Fibroblast of peridontal ligament (primary cell): Measurements from ENCODE around the gene RACGAP1.
A peak's percentile ranks its signal among the peaks of the same experiment; 100 is the strongest.
"Not testable (repeated sequence)": the region's sequence is repeated elsewhere in the genome, so short reads cannot be mapped to it uniquely, and the experiment has no call there.

Source experiments
- DNase-seq: peaks from one replicate; pipeline ENCODE4 v3.0.0-alpha.2; 2010; ENCODE audit errors: extremely low read depth

Gene RACGAP1

GRCh38 chr12:50055831-50056638 lies 30.7 kb upstream of the RACGAP1 start:
- peak; percentile 57 for DNase-seq

- DNase-seq = no peak
Measured at GRCh38 chr12:50053583-50053982, 28.3 kb upstream of the RACGAP1 start.

DNA sequence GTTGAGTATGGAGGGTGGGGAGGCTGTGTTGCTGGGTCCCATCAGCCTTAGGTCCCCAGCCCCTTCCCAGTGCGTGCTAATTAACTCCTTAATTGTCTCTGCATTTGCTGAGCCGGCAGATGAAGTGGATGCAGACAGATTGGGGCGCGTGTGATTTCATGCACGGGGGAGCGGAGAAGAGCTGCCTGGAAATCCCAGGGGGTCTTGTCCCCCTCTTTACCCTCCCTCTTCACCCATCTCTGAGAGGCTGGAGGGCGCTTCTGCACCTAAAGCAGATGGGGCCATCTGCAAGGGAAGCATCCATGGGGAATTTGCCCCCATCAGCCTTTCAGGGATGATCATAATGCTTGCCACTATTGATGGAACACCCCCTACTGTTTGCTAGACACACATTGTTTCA lies 27.7 kb upstream of the RACGAP1 start:
- no peak for DNase-seq

DNA sequence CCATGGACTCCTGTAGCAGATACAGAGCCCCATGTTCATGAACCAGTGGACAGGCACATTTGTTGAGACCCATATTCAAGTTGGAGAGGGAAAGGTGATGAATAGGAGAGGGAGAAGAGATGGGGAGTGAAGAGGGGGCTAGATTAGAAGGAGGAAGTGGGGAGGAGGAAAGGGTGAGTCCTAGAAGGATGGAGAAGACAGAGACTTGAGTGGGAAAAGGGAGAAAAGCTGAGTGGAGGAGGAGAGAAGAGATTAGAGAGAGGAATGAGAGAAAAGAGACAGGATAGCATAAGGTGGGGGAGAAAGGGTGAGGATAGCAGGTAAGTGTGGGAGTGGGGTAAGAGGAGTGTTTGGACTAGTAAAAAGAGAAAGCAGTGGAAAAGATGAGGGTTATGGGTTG lies 27.2 kb upstream of the RACGAP1 start:
- no peak for DNase-seq

DNA sequence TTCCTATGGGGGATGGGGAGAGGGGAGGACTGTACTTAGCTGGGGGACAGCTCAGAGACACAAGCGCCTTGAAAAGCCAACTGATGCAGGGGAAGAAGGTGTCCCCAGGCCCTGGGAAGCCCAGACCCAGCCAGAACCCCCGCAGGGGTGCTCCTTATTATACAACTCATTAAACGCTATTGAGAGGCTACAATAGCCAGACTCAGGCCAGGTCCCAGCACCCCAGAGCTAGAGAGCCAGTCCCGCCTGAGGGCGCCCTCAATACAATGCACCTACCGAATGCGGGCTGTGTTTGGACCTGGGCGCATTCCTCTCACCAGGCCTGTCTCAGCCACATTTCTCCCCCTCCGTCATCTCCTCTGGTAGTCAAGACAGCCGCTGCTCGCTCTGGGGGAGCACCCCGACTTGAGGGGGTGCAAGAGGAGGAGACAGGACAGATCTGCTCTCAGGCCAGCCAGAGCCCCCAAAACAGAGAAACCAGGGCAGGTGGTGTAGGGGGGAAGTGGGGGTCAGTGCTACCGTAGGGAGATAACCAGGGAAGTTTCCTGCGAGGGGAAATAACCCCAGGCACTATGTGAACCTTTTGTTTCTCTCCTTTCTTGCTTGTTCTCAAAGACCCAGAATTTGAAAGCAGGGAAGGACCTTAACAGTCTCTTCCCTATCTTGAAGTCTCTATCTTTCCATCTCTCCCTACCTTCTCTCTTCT lies 26.0 kb upstream of the RACGAP1 start:
- no peak for DNase-seq

GRCh38 chr12:50050410-50051098 lies 25.3 kb upstream of the RACGAP1 start:
- DNase-seq = peak; percentile 65

DNA sequence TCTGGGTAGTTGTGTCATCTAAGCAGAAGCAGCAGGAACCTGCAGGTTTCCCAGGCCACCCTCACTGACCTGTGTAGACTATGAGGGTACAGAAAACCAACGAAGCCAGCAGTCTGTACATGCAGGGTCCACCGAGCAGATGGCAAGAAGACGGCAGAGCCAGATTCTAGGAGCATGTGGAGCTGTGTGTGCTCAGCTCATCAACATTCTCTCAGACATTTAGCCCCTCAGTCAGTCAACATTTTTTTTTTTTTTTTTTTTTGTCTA lies 24.8 kb upstream of the RACGAP1 start:
- no peak for DNase-seq

DNA sequence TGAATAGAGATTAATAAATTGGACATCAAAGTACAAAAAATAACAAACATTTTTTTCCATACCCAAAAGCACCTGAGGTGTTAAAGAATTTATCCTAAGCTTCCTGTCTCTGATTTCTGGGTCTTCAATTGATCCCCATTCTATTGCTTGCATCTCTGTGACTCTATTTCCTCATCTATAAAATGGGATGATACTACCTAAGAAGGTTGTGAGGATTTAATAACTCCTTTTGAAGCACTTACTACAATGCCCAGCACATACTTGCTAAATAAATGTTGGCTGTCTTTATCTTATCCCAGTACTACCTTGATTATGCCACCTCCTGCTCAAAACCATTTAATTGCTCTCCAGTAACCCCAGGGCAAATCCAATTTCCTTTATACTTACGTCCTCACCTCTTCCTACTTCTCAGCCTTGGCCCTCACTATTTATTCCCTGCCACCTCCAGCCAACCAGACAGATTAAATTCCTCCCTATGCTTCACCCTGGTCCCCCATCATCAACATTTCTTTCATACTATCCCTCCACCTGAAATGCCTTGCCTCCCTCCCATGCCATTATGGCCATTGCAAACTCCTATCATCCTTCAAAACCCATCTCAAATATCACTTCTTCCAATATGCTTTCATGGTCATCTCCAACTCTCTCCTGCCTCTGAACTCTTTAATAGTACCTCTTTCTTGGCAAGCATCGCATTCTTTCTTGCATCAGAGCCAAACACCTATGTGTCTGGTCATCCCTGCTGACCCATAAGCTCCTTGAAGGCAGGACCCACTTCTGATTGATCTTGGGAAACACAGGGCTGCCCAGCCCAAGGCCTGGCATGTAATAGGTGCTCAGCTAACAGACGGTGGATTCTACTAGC lies 24.2 kb upstream of the RACGAP1 start:
- no peak for DNase-seq

DNA sequence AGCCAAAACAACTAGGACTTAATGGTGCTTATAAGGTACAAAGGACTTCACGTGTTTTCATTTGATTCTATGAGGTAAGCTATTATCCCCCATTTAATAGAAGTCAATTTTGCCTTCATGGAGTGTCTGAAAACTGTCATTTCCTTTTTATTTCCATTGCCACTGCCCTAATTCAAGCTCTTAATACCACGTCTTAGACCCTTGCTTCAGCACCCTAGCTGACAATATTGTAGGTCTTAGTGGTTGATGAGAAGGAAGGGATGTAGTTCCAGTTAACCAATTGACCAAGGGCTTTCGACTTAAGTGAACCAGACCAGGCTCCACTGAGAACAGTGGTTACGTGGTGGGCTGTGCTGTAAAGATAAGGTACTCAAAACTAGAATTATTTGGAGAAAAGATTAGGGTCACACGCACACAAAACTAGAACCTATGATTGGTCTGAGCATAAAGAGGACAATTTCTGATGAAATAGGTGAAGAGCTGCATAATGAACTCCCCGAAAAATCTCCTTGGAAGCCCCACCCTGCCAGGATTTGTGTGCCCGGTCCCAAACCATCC lies 22.5 kb upstream of the RACGAP1 start:
- DNase-seq = no peak

DNA sequence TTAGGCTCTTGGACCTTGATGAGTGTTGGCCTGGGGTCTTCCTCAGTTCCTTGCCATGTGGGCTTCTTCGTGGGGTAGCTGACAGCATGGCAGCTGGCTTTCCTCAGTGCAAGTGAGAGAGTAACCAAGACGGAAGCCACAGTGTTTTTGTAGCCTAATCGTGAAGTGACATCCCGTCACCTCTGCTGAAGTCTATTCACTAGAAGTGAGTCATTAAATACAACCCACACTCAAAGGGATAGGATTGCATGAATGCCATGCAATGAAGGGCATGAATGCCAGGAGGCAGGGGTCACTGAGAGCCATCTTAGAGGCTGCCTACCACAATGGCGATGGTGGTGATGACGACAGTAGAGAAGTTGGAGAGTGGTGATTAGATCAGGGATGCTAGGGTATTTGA lies 18.6 kb upstream of the RACGAP1 start:
- no peak for DNase-seq

GRCh38 chr12:50043308-50043707 lies 18.0 kb upstream of the RACGAP1 start:
- DNase-seq = no peak

- DNase-seq = no peak
Measured at GRCh38 chr12:50042693-50043092, 17.4 kb upstream of the RACGAP1 start.

DNA sequence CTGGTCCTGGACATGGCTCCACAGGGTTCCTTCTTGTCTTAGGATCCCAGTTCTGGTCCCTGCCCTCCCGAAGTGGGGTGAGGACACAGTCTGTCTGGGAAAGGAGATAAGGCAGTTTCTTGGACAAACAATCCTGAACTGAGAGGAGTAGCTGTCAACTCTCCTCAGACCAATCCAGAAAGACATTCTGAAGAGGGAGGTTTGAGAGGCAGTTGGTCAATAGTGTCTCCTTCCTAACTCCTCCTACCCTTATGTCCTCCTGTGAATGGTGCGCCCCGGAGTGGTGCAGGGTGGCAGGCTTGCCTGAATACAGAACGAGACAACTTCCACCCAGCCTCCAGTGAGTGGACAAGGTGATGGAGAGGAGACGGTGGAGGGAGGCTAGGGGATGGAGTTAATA lies 16.7 kb upstream of the RACGAP1 start:
- DNase-seq = no peak

- DNase-seq = no peak
Measured at GRCh38 chr12:50041062-50041860, 16.0 kb upstream of the RACGAP1 start.

DNA sequence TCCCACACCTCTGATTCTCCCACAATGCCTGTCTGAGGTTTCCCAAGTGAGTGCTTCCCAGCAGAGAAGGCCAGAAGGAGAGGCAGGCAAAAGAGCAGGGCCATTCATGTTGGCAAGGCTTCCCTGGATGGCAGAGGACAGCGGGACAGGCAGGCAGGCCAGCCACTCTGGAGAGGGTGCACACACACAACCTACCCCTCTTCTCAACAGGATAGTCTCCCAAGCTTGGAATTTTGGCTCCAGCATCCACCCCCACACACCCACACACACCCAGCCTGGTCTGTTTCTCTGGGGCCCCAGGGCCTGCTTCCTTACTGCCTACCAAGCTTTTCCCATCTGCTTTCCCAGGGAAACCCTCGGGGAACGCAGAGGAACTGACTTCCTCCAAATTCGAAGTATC lies 15.4 kb upstream of the RACGAP1 start:
- DNase-seq = no peak

- DNase-seq = peak; percentile 61
Measured at GRCh38 chr12:50039151-50039835, 14.0 kb upstream of the RACGAP1 start.

GRCh38 chr12:50038336-50038735 lies 13.0 kb upstream of the RACGAP1 start:
- no peak for DNase-seq

DNA sequence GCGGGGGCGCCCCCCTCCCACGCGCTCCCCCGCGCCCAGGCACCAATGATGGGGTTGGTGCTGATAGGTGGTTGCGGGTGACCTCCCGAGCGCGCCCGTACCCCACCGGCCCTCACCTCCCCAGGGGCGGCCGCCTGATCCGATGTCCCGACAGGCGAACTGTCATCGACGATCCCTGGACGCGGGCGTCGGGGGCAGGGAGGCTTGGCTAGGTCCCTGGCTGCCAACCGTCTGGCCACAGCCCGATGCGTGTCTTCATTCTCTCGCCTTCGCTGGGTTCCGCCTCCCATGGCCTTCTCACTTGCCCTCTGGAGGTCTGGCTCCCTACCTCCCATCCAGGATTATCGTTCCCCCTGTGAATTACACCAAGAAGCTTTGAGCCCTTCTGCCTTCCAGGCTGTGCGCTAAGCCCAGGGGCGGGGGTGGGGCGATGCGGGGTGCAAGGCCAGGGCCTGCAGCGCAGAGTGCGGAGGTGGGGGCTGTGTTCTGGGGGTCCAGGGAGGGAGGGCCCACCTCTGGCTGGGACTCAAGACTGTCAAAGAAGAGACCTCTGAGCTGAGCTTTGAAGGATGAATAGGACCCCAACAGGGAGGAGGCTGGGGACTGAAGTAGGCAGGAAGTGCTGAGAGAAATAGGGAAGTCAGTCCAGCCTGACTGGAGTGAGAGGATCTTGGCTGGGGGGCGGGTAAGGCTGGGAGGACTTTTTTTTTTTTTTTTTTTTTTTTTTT lies 7.7 kb upstream of the RACGAP1 start:
- no peak for DNase-seq

DNA sequence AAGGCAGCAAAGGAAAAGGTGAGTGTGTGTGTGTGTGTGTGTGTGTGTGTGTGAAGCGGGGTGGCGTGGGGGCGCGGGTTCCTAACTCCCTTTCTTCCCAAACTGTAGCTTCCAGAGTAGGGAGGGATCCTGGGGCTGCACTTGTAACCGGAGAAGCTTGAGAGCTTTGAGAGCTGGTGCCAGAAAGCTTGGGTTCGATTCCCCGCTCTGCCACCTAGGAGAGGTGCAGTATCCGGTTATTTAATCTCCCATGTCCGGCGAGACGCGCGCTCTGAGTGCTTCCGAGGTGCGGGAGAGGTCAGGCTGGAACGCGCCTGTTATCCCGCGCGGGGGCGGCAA lies 7.2 kb upstream of the RACGAP1 start:
- no peak for DNase-seq

- DNase-seq = not testable (repeated sequence)
Measured at GRCh38 chr12:50030449-50030848, 5.2 kb upstream of the RACGAP1 start.
